ENCODE measurements around the gene UGCG. TPM values are rescaled to one million over a fixed set of nuclear protein-coding genes. Genes with fewer than 3 reads are reported as not detected.
A peak's percentile ranks its signal among the peaks of the same experiment; 100 is the strongest.

UGCG gene
- total and polyA plus RNA-seq, 9 of the 15 experiments (the other 6 are each of a cell fraction or from before 2014, with no cell fraction given) = 20.0 to 40.3 (median 29.2) TPM

GRCh38 chr9:111895996-111896941 is at the start of gene UGCG (continued):
- TF ChIP-seq ZNF639 (CRISPR knock-in tag; conservative IDR thresholded peaks at IDR 0.05 in 1 of 2, IDR thresholded peaks at IDR 0.05 in 1 of 2) (no peak; a peak in 1 of 4 replicates), ELF1 (tag; IDR thresholded peaks at IDR 0.05) (peak; percentile 50; the same call in 1 of the 2 replicates), EGR1 (conservative IDR thresholded peaks at IDR 0.05) (peak; percentile 79), YBX1 (IDR thresholded peaks at IDR 0.05) (no peak), ZNF24 (IDR thresholded peaks at IDR 0.05) (peak; percentile 44; the same call in 1 of the 2 replicates), ZNF165 (CRISPR knock-in tag; IDR thresholded peaks at IDR 0.05; ENCODE audit: borderline replicate concordance) (peak; percentile 64; the same call in 1 of the 2 replicates), GTF2E2 (tag; IDR thresholded peaks at IDR 0.05) (peak; percentile 57; the same call in 1 of the 2 replicates), BRF1 (IDR thresholded peaks at IDR 0.05; ENCODE audit: borderline replicate concordance, extremely low read depth, insufficient read length) (no peak), ZFX (CRISPR knock-in tag; IDR thresholded peaks at IDR 0.05) (peak; percentile 87), ATF2 (CRISPR knock-in tag; IDR thresholded peaks at IDR 0.05) (no peak), POLR2G (IDR thresholded peaks at IDR 0.05; ENCODE audit: low read depth, low read length) (peak; percentile 98), ZNF184 (CRISPR knock-in tag; IDR thresholded peaks at IDR 0.05) (no peak), TBP (optimal IDR thresholded peaks at IDR 0.05; ENCODE audit: low read depth, low read length) (peak; percentile 80), HNRNPUL1 (IDR thresholded peaks at IDR 0.05; ENCODE audit: low read length) (no peak), XRCC4 (IDR thresholded peaks at IDR 0.05; ENCODE audit: extremely low read depth, insufficient read depth, insufficient read length) (no peak), SRSF3 (IDR thresholded peaks at IDR 0.05; ENCODE audit: insufficient read depth, low read length) (no peak), SRF (CRISPR knock-in tag; IDR thresholded peaks at IDR 0.05) (0 out of 4 replicates have a peak, but pooled peaks of 1 of the 2 experiments have one; percentile 19), ZNF263 (CRISPR knock-in tag; IDR thresholded peaks at IDR 0.05; ENCODE audit: borderline replicate concordance) (no peak; the same call in 1 of the 2 replicates), E2F4 (CRISPR knock-in tag; IDR thresholded peaks at IDR 0.05; ENCODE audit: low read depth) (no peak), MAX (CRISPR knock-in tag; IDR thresholded peaks at IDR 0.05) (peak; percentile 47), ID3 (CRISPR knock-in tag; IDR thresholded peaks at IDR 0.05) (no peak), ID3 (tag; IDR thresholded peaks at IDR 0.05) (peak; percentile 76), SMARCB1 (IDR thresholded peaks at IDR 0.05; ENCODE audit: insufficient read length, low read depth) (no peak)
